Measurements from ENCODE around the gene CCDC73. TPM values are rescaled to one million over a fixed set of nuclear protein-coding genes. Genes with fewer than 3 reads are reported as not detected.

The CCDC73 gene
- total and polyA plus RNA-seq, 7 donors = not detected

DNA sequence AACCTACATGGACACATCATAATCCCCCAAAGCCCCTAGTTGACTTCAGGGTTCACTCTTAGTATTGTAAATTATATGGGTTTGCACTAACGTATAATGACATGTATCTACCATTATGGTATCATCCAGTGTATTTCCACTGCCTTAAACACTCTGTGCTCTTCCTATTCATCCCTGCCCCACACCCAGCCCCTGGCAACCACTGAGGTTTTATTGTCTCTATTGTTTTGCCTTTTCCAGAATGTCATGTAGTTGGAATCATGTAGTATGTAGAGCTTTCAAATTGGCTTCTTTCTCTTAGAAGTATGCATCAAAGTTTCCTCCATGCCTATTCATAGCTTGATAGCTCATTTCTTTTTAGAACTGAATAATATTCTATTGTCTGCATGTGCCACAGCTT is 227.3 kb downstream of the CCDC73 start:
- H3K4me3 ChIP-seq = no peak overlapping the region
- 73 to 86% methylated on average over 1 of the region's 1 CpG for WGBS, 2 donors
- no peak overlapping the region for H3K27ac ChIP-seq
- TF ChIP-seq EP300 (IDR thresholded peaks at IDR 0.05) (no peak), POLR2AphosphoS5 (IDR thresholded peaks at IDR 0.05) (no peak), POLR2A (IDR thresholded peaks at IDR 0.05) (no peak)
- TF ChIP-seq, protein P1, sequence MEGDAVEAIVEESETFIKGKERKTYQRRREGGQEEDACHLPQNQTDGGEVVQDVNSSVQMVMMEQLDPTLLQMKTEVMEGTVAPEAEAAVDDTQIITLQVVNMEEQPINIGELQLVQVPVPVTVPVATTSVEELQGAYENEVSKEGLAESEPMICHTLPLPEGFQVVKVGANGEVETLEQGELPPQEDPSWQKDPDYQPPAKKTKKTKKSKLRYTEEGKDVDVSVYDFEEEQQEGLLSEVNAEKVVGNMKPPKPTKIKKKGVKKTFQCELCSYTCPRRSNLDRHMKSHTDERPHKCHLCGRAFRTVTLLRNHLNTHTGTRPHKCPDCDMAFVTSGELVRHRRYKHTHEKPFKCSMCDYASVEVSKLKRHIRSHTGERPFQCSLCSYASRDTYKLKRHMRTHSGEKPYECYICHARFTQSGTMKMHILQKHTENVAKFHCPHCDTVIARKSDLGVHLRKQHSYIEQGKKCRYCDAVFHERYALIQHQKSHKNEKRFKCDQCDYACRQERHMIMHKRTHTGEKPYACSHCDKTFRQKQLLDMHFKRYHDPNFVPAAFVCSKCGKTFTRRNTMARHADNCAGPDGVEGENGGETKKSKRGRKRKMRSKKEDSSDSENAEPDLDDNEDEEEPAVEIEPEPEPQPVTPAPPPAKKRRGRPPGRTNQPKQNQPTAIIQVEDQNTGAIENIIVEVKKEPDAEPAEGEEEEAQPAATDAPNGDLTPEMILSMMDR (IDR thresholded peaks at IDR 0.05) = no peak
- intact Hi-C loops (cut with DNase I) = no loop called here
- peaks cover 0 to 4% (median 0%) of the 10 kb centered on the region in 3 donors for H3K27me3 ChIP-seq
- no peaks in the 10 kb centered on the region for H3K36me3 ChIP-seq
- no peaks in the 10 kb centered on the region for H3K4me1 ChIP-seq
- H3K9me3 ChIP-seq = no peaks in the 10 kb centered on the region
- no peak for DNase-seq

DNA sequence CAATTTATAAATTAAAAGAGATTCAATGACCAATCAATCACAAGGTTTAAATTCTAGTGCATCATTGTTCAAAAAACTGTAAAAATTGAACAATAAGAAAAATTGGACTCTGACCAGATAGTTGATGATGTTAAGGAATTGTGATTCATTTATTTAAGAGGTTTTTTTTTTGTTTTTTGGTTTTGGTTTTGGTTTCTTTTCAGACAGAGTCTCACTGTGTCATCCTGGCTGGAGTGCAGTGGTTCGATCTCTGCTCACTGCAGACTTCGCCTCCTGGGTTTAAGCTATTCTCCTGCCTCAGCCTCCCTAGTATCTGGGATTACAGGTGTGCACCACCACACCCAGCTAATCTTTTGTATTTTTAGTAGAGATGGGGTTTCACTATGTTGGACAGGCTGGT is 227.9 kb downstream of the CCDC73 start:
- 86 to 88% methylated on average over 2 of the region's 2 CpGs for WGBS, 2 donors
- peaks cover 0 to 1% (median 0%) of the 10 kb centered on the region in 3 donors for H3K27me3 ChIP-seq
- no peaks in the 10 kb centered on the region for H3K36me3 ChIP-seq
- no peaks in the 10 kb centered on the region for H3K4me1 ChIP-seq
- DNase-seq = no peak
- TF ChIP-seq POLR2A (IDR thresholded peaks at IDR 0.05) (no peak), POLR2AphosphoS5 (IDR thresholded peaks at IDR 0.05) (no peak), EP300 (IDR thresholded peaks at IDR 0.05) (no peak)
- TF ChIP-seq, protein P1 (IDR thresholded peaks at IDR 0.05) = no peak
- no peak overlapping the region for H3K27ac ChIP-seq
- H3K4me3 ChIP-seq = no peak overlapping the region
- intact Hi-C loops (cut with DNase I) = no loop called here
- H3K9me3 ChIP-seq = no peaks in the 10 kb centered on the region

GRCh38 chr11:32563600-32563959 is 230.9 kb downstream of the CCDC73 start:
- no peak for DNase-seq

DNA sequence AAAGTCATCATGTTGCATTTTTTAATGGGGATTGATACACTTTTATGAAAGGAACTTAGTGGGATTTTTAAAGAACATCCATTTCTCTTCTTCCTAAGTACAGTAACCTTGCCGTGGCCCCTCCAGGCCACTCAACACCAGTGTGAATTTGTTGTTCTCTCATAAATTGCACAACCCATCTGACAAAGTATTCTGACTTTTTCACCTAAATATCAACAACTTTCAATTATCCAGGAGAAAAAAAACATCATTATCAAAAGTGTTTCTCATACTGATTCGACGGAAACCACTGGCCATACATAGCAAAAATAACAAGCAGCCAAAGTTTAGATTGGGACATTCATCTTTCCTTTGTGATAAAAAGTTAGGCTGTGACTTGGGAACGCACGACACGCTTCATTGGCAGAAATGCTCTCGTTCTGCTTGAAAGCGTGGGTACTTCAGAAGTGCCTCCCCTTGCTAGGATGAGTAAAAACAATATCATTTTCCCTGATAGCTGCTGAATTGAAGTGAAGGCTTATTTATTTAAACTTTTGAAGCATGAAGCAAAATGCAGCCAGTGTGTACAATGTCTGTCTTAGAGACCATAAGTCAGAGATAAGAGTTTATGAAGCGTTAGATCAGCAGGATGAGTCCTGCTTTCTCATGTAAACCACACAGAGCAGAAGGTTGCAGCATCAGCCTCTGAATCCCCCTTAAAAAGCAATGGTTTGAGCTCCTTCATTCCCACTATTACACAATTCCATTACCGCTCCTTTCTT is 231.4 kb downstream of the CCDC73 start:
- intact Hi-C loops (cut with DNase I) = no loop called here
- WGBS, 2 donors = 73 to 85% methylated on average over 10 of the region's 10 CpGs
- no peaks in the 10 kb centered on the region for H3K36me3 ChIP-seq

More at GRCh38 chr11:32563600-32563959, 230.9 kb downstream of the CCDC73 start:
- Histone ChIP-seq H3K4me1 (no peaks in the 10 kb centered on the region), H3K27ac (no peak overlapping the region), H3K27me3 (no peaks in the 10 kb centered on the region), H3K9me3 (no peaks in the 10 kb centered on the region), H3K36me3 (no peaks in the 10 kb centered on the region), H3K4me3 (no peak overlapping the region)
- no peak for TF ChIP-seq POLR2A (IDR thresholded peaks at IDR 0.05)
- no peak for TF ChIP-seq POLR2AphosphoS5 (IDR thresholded peaks at IDR 0.05)
- no peak for TF ChIP-seq EP300 (IDR thresholded peaks at IDR 0.05)
- TF ChIP-seq, protein P1 (IDR thresholded peaks at IDR 0.05) = no peak
- intact Hi-C loops (cut with DNase I) = no loop called here
- 65 to 80% methylated on average over 3 of the region's 3 CpGs for WGBS, 2 donors

More for the DNA sequence above, 231.4 kb downstream of the CCDC73 start:
- Histone ChIP-seq H3K4me3 (no peak overlapping the region), H3K4me1 (no peaks in the 10 kb centered on the region), H3K27ac (no peak overlapping the region), H3K9me3 (no peaks in the 10 kb centered on the region), H3K27me3 (no peaks in the 10 kb centered on the region)
- no peak for DNase-seq
- TF ChIP-seq POLR2A (IDR thresholded peaks at IDR 0.05) = no peak
- TF ChIP-seq, protein P1 (IDR thresholded peaks at IDR 0.05) = no peak
- TF ChIP-seq POLR2AphosphoS5 (IDR thresholded peaks at IDR 0.05) = no peak
- no peak for TF ChIP-seq EP300 (IDR thresholded peaks at IDR 0.05)
